Testis (tissue), 3 donors: ENCODE data around the gene NUDC. TPM values are rescaled to one million over a fixed set of nuclear protein-coding genes. Genes with fewer than 3 reads are reported as not detected.
"Not testable (repeated sequence)": the region's sequence is repeated elsewhere in the genome, so short reads cannot be mapped to it uniquely, and the experiment has no call there.

Experiments used
- DNase-seq: peaks from one replicate; pipeline ENCODE4 v3.0.0-alpha.2; 2019
- H3K27ac ChIP-seq, 2 donors: fragments of 200-600 bp; sonication (generic); one replicate each; pipeline ENCODE4 v1.5.1; 2019
- H3K27me3 ChIP-seq: fragments of 200-600 bp; sonication (generic); one replicate; pipeline ENCODE4 v1.5.1; 2019
- H3K36me3 ChIP-seq: fragments of 200-600 bp; sonication (generic); one replicate; pipeline ENCODE4 v1.5.1; 2017; ENCODE audit warnings: low read depth; ENCODE audit errors: missing control alignments
- H3K4me1 ChIP-seq: fragments of 200-600 bp; sonication (generic); one replicate; pipeline ENCODE4 v1.5.1; 2019
- H3K4me3 ChIP-seq, 2 donors: fragments of 200-600 bp; sonication (generic); one replicate each; pipeline ENCODE4 v1.5.1; 2017 to 2019
- H3K9me3 ChIP-seq: fragments of 200-600 bp; sonication (generic); one replicate; pipeline ENCODE4 v1.5.1; 2017
- CTCF ChIP-seq, 3 experiments: fragments of 450-650 bp in 2 of 3; fragments of 200-600 bp in 1 of 3; sonication (generic) in 1 of 3; IDR thresholded peaks; one replicate each; pipeline ENCODE4 v1.5.1; 2016 to 2019; ENCODE audit warnings: antibody characterized with exemption in 3 of 3, mild to moderate bottlenecking in 2 of 3, moderate library complexity in 1 of 3
- POLR2A ChIP-seq: fragments of 450-650 bp; IDR thresholded peaks from one replicate; pipeline ENCODE4 v1.6.1; 2017; ENCODE audit warnings: antibody characterized with exemption, mild to moderate bottlenecking, moderate library complexity
- WGBS, 2 donors: methylation state at CpG; one replicate each; pipeline ENCODE4 v1.1.5; 2018; 5-methylcytosine and 5-hydroxymethylcytosine counted together
- intact Hi-C: fragments of 100-400 bp; cut with DNase I; formaldehyde crosslinking; loops from one replicate; pipeline ENCODE4 v1.15.1; 2023; ENCODE audit warnings: low total_unique reads
- polyA plus RNA-seq: library from polyadenylated mRNA; stranded (reverse); fragments of 350-450 nt; fragmentation: Illumina TruSeq; extraction: RNeasy Lipid Tissue Mini Kit (QIAGEN cat#74804); gene quantifications from one replicate; pipeline ENCODE4 v1.2.3, GENCODE V29; 2014; ENCODE audit warnings: low read depth, low replicate concordance; ENCODE audit not compliant: insufficient read depth
- total RNA-seq, 2 donors: library from RNA; depleted of rRNA; stranded (reverse); fragments of >200 nt; gene quantifications; one replicate each; pipeline ENCODE4 v1.2.3, GENCODE V29; 2016

Gene NUDC
- total and polyA plus RNA-seq, 3 donors from 2014 or later, result 78.9 to 153 (median 95.0) TPM

GRCh38 chr1:26984291-26984690, 62.7 kb downstream of the NUDC start:
- no peaks in the 10 kb centered on the region for H3K27me3 ChIP-seq
- no peak for DNase-seq

GRCh38 chr1:26986658-26987057, 65.1 kb downstream of the NUDC start:
- TF ChIP-seq POLR2A, result no peak
- TF ChIP-seq CTCF (IDR thresholded peaks at IDR 0.05), result no peak
- no peak for DNase-seq
- Histone ChIP-seq H3K4me1 (no peaks in the 10 kb centered on the region), H3K9me3 (no peaks in the 10 kb centered on the region), H3K27ac (no peak overlapping the region), H3K27me3 (no peaks in the 10 kb centered on the region), H3K36me3 (no peaks in the 10 kb centered on the region), H3K4me3 (no peak overlapping the region)
- intact Hi-C loops, result no loop called here
- 86 to 90% methylated on average over 2 of the region's 2 CpGs for WGBS, 2 donors

More at GRCh38 chr1:26984291-26984690, 62.7 kb downstream of the NUDC start:
- no peak overlapping the region for H3K27ac ChIP-seq
- no peaks in the 10 kb centered on the region for H3K9me3 ChIP-seq
- 76 to 85% methylated on average over 8 of the region's 8 CpGs for whole genome bisulfite sequencing, 2 donors
- intact Hi-C loops, result no loop called here
- H3K36me3 ChIP-seq, result no peaks in the 10 kb centered on the region
- H3K4me1 ChIP-seq, result no peaks in the 10 kb centered on the region
- TF ChIP-seq CTCF (IDR thresholded peaks at IDR 0.05), result no peak
- TF ChIP-seq POLR2A, result no peak
- no peak overlapping the region for H3K4me3 ChIP-seq

GRCh38 chr1:26989403-26990109, 68.0 kb downstream of the NUDC start:
- H3K9me3 ChIP-seq, H3K4me3 ChIP-seq, H3K27me3 ChIP-seq, H3K36me3 ChIP-seq, H3K4me1 ChIP-seq, DNase-seq, H3K27ac ChIP-seq: not testable (repeated sequence)
- WGBS, 2 donors, result 83 to 86% methylated on average over 12 of the region's 12 CpGs
- intact Hi-C loops, result loop anchor here (10.0 kb wide), 1 partner anchor 105 kb away; no protein-coding TSS in a partner anchor

GRCh38 chr1:26991310-26992116, 70.0 kb downstream of the NUDC start:
- 58 to 63% methylated on average over 9 to 10 of the region's 10 CpGs for WGBS, 2 donors
- no peak for TF ChIP-seq CTCF (IDR thresholded peaks at IDR 0.05)
- no peak for TF ChIP-seq POLR2A
- no peak for DNase-seq
- Histone ChIP-seq H3K27me3 (no peaks in the 10 kb centered on the region), H3K27ac (no peak overlapping the region), H3K4me1 (peaks cover 12% of the 10 kb centered on the region), H3K4me3 (no peak overlapping the region), H3K9me3 (no peaks in the 10 kb centered on the region), H3K36me3 (no peaks in the 10 kb centered on the region)
- intact Hi-C loops, result loop anchor here (10.0 kb wide), 1 partner anchor 103 kb away; no protein-coding TSS in a partner anchor

GRCh38 chr1:26993237-26994019, 71.9 kb downstream of the NUDC start, which contains the start of gene TRNP1:
TRNP1 (plus strand) TSS chr1:26993692; CDS start chr1:26993787, 95 bp downstream.
- 0 to 1% methylated on average over 6 to 22 of the region's 61 CpGs for WGBS, 2 donors
- intact Hi-C loops, result loop anchor here (10.0 kb wide), 1 partner anchor 101 kb away; no protein-coding TSS in a partner anchor
- TF ChIP-seq CTCF (IDR thresholded peaks at IDR 0.05), result no peak
- TF ChIP-seq POLR2A, result peak; percentile 35
- H3K36me3 ChIP-seq, result no peaks in the 10 kb centered on the region
- peak within 1 kb of the TSS in 1 of 2 donors; percentile 24 for H3K27ac ChIP-seq
- DNase-seq, result peak; percentile 88
- peaks cover 23% of the 10 kb centered on the region for H3K4me1 ChIP-seq
- peak within 1 kb of the TSS; percentile 61 to 71 for H3K4me3 ChIP-seq
- no peaks in the 10 kb centered on the region for H3K27me3 ChIP-seq
- H3K9me3 ChIP-seq, result no peaks in the 10 kb centered on the region
